ENCODE measurements around the gene THYN1.

GRCh38 chr11:134261626-134262488 is 8.7 kb upstream of the THYN1 start:
- TF ChIP-seq ZBTB33 (IDR thresholded peaks at IDR 0.05) (no peak), EGR1 (IDR thresholded peaks at IDR 0.05; ENCODE audit: low read depth in 2 of 2) (no peak), SP1 (IDR thresholded peaks at IDR 0.05) (no peak), CTCF (IDR thresholded peaks at IDR 0.05; ENCODE audit: low read depth, low read length, missing input control) (peak; percentile 52), RAD21 (IDR thresholded peaks at IDR 0.05) (peak; percentile 70 to 81), GABPA (IDR thresholded peaks at IDR 0.05 in 1 of 2, conservative IDR thresholded peaks at IDR 0.05 in 1 of 2) (no peak), FOXA1 (IDR thresholded peaks at IDR 0.05) (peak; percentile 75)

Measured in liver (tissue), 3 donors.